Neural progenitor cell (in vitro differentiated cells): Measurements from ENCODE around the gene TRMT44.

Source experiments
- EZH2 ChIP-seq: fragments of 200-600 bp; sonication (generic); IDR thresholded peaks from 2 replicates; pipeline ENCODE4 v1.6.1; 2017; ENCODE audit warnings: antibody characterized with exemption, mild to moderate bottlenecking, moderate library complexity
- EZH2phosphoT487 ChIP-seq: fragments of 200-600 bp; sonication (generic); IDR thresholded peaks from 2 replicates; pipeline ENCODE4 v1.6.1; 2017; ENCODE audit warnings: antibody characterized with exemption
- TF ChIP-seq, protein P1 (sequence below): fragments of 200-600 bp; sonication (generic); IDR thresholded peaks from 2 replicates; pipeline ENCODE4 v1.5.1; 2017; ENCODE audit warnings: antibody characterized with exemption, mild to moderate bottlenecking

DNA sequence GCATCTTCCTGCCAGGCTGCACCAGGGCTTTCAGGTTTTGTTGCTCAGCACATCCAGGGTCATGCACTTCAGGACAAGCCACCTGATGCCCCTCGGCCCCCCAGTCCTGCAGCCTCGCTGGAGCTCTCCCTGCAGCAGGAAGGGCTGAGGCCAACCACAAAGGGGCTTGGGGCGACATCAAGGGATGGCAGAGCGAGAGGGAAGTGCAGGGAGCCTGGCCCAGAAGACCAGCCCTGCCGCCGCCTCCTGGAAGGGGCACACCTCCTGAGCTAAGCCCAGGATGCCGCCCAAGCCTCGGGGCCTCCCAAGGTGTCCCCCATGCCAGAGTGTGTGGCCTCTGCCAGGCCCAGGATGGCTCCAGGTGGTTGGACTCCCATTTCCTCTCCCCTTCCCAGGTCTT lies 37.1 kb downstream of the TRMT44 start:
- TF ChIP-seq, protein P1, sequence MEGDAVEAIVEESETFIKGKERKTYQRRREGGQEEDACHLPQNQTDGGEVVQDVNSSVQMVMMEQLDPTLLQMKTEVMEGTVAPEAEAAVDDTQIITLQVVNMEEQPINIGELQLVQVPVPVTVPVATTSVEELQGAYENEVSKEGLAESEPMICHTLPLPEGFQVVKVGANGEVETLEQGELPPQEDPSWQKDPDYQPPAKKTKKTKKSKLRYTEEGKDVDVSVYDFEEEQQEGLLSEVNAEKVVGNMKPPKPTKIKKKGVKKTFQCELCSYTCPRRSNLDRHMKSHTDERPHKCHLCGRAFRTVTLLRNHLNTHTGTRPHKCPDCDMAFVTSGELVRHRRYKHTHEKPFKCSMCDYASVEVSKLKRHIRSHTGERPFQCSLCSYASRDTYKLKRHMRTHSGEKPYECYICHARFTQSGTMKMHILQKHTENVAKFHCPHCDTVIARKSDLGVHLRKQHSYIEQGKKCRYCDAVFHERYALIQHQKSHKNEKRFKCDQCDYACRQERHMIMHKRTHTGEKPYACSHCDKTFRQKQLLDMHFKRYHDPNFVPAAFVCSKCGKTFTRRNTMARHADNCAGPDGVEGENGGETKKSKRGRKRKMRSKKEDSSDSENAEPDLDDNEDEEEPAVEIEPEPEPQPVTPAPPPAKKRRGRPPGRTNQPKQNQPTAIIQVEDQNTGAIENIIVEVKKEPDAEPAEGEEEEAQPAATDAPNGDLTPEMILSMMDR: no peak
- TF ChIP-seq EZH2 (no peak), EZH2phosphoT487 (no peak)
